BLaER1 treated with 17β-estradiol and CSF1 and Interleukin-3, amounts not matched to agents 10 nM and 100 nM (cell line): ENCODE data around the gene PLA2G12A.

ENCODE experiments used
- H3K27ac ChIP-seq, 11 experiments: shearing (Covaris generic); formaldehyde crosslinking; 2 replicates each; pipeline ENCODE4 v1.8.1; 2022
- H3K27me3 ChIP-seq, 11 experiments: shearing (Covaris generic); formaldehyde crosslinking; 2 replicates each; pipeline ENCODE4 v1.8.1; 2022
- H3K36me3 ChIP-seq, 11 experiments: shearing (Covaris generic); formaldehyde crosslinking; 2 replicates each; pipeline ENCODE4 v1.8.1; 2022
- H3K4me1 ChIP-seq, 10 experiments: shearing (Covaris generic); formaldehyde crosslinking; 2 replicates each; pipeline ENCODE4 v1.8.1; 2022
- H3K4me2 ChIP-seq, 11 experiments: shearing (Covaris generic); formaldehyde crosslinking; 2 replicates each; pipeline ENCODE4 v1.8.1; 2022
- H3K4me3 ChIP-seq, 10 experiments: shearing (Covaris generic); formaldehyde crosslinking; 2 replicates each; pipeline ENCODE4 v1.8.1; 2022
- H3K9ac ChIP-seq, 11 experiments: shearing (Covaris generic); formaldehyde crosslinking; 2 replicates each; pipeline ENCODE4 v1.8.1; 2022
- H3K9me3 ChIP-seq, 11 experiments: shearing (Covaris generic); formaldehyde crosslinking; replicated peaks in 1 of 11; 2 replicates each; pipeline ENCODE4 v1.8.1; 2022
- H4K20me1 ChIP-seq, 11 experiments: shearing (Covaris generic); formaldehyde crosslinking; 2 replicates each; pipeline ENCODE4 v1.8.1; 2022
- Cebpa-rat ChIP-seq, 11 experiments: shearing (Covaris generic); IDR thresholded peaks; 2 replicates each; pipeline ENCODE4 v1.8.1; 2022

Gene PLA2G12A

DNA sequence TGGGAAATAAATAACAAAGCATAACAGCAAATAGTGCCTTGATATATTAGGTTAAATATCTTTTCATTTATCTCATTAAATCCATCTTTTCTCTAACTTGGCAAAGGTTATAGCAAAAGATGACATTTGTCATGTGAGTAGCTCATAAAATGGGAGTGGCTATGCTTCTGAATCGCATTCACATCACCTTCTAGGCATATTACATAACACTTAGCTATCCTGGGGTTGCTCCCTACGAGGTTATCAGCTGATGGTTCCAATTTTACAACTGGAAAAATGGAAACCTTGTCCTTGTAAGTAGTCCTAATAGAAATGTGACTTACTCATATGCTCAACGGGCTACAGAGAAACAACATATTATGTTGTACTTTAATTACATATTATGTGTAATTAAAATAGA, 16.4 kb downstream of the PLA2G12A start:
- H3K27me3 ChIP-seq: no peaks in the 10 kb centered on the region
- H3K9me3 ChIP-seq: no peaks in the 10 kb centered on the region
- no peak for TF ChIP-seq Cebpa-rat (IDR thresholded peaks at IDR 0.05)
- H3K27ac ChIP-seq: no peak overlapping the region
- peaks cover 23 to 74% (median 43%) of the 10 kb centered on the region in 11 experiments; a peak in 21 of 22 replicates for H3K36me3 ChIP-seq
- no peaks in the 10 kb centered on the region for H4K20me1 ChIP-seq
- H3K9ac ChIP-seq: no peak overlapping the region
- no peak overlapping the region for H3K4me3 ChIP-seq
- no peaks in the 10 kb centered on the region for H3K4me1 ChIP-seq
- H3K4me2 ChIP-seq: no peak overlapping the region

DNA sequence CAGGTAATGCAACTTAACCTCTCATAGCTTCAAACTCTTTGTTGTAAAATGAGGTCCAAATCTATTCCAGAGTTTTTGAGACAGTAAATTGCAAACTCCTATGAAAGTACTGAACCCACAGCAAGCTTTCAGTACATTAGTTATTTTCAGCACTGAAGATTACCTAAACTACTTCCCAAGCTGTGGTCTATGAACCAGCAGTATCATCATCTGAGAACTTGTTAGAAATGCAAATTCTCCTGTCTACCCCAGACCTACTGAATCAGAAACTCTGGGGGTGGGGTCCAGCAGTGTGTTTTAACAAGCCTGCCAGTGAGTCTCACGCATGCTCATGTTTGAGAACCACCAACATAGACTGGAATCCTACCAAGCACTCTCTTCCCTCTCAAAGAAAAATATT, 20.9 kb downstream of the PLA2G12A start:
- peaks cover 12 to 36% (median 18%) of the 10 kb centered on the region in 11 experiments; a peak in 18 of 22 replicates for H3K36me3 ChIP-seq
- H3K9ac ChIP-seq: no peak overlapping the region
- H3K4me2 ChIP-seq: no peak overlapping the region
- H3K4me3 ChIP-seq: no peak overlapping the region
- H3K27me3 ChIP-seq: no peaks in the 10 kb centered on the region
- H3K27ac ChIP-seq: no peak overlapping the region
- no peaks in the 10 kb centered on the region for H3K9me3 ChIP-seq
- peaks cover under 1 to 7% (median 3%) of the 10 kb centered on the region in 10 experiments; a peak in 12 of 20 replicates for H3K4me1 ChIP-seq
- TF ChIP-seq Cebpa-rat (IDR thresholded peaks at IDR 0.05): no peak
- H4K20me1 ChIP-seq: no peaks in the 10 kb centered on the region

DNA sequence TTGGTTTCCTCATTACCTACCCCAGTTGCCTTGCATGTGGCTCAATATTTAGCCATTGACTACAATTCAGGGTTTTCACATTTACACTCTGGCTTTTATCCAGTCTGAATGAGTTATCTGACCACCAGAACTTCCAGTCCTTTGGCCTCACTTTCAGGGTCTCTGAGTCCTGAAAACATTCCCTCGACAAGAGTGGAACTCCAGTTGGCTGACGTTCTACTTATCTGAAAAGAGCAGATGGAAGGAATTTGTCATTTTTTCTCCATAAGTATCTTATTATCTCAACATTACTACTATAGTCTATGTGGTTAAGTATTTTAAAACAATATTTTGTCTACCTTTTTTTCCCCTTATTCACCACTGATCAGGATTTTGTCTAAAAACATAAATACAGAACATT, 21.4 kb downstream of the PLA2G12A start:
- Histone ChIP-seq H3K4me2 (no peak overlapping the region), H3K27ac (no peak overlapping the region), H3K27me3 (no peaks in the 10 kb centered on the region), H3K36me3 (peaks cover 7 to 30% (median 15%) of the 10 kb centered on the region in 11 experiments; a peak in 18 of 22 replicates), H3K4me1 (peaks cover 6 to 11% (median 8%) of the 10 kb centered on the region in 10 experiments; a peak in 13 of 20 replicates), H3K9ac (no peak overlapping the region), H3K9me3 (no peaks in the 10 kb centered on the region), H3K4me3 (no peak overlapping the region), H4K20me1 (no peaks in the 10 kb centered on the region)
- no peak for TF ChIP-seq Cebpa-rat (IDR thresholded peaks at IDR 0.05)

DNA sequence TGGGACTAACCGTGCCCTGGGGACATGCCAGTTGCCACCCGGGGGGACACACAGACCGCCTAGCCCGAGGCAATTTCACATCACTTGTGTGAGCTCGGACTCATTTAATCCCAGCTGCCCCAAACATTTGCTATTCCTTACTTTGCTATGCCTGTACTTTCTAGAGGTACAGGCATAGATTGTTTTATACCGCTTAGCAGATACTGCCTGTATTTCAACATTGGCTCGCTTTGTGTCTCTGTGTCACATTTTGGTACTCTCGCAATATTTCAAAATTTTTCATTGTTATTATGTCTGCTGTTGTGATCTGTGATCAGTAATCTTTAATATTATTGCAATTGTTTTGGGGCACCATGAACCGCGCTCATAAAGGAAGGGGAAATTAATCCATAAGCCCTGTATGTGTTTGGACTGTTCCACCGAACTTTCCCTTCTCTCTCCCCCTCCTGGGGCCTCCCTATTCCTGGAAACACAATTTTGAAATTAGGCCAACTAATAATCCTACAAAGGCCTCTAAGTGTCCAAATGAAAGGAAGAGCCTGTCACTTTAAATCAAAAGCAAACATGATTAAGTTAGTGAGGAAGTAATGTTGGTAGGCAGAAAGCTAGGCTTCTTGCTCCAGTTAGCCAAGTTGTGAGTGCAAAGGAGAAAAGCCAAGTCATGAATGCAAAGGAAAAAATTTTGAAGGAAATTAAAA, 26.1 kb downstream of the PLA2G12A start:
- Histone ChIP-seq H3K4me3 (peak overlapping the region; percentile 72 to 92 (median 78)), H3K4me2 (peak overlapping the region; percentile 74 to 95 (median 89)), H3K4me1 (peaks cover 18 to 25% (median 23%) of the 10 kb centered on the region in 10 experiments), H3K36me3 (peaks cover 0 to 13% (median 0%) of the 10 kb centered on the region in 11 experiments; a peak in 6 of 22 replicates), H3K9me3 (no peaks in the 10 kb centered on the region), H3K9ac (peak overlapping the region; percentile 77 to 88 (median 85)), H3K27me3 (no peaks in the 10 kb centered on the region), H3K27ac (peak overlapping the region; percentile 48 to 86 (median 80); a peak in 19 of 22 replicates), H4K20me1 (peaks cover 0 to 6% (median 0%) of the 10 kb centered on the region in 11 experiments; a peak in 2 of 22 replicates)
- no peak for TF ChIP-seq Cebpa-rat (IDR thresholded peaks at IDR 0.05)

DNA sequence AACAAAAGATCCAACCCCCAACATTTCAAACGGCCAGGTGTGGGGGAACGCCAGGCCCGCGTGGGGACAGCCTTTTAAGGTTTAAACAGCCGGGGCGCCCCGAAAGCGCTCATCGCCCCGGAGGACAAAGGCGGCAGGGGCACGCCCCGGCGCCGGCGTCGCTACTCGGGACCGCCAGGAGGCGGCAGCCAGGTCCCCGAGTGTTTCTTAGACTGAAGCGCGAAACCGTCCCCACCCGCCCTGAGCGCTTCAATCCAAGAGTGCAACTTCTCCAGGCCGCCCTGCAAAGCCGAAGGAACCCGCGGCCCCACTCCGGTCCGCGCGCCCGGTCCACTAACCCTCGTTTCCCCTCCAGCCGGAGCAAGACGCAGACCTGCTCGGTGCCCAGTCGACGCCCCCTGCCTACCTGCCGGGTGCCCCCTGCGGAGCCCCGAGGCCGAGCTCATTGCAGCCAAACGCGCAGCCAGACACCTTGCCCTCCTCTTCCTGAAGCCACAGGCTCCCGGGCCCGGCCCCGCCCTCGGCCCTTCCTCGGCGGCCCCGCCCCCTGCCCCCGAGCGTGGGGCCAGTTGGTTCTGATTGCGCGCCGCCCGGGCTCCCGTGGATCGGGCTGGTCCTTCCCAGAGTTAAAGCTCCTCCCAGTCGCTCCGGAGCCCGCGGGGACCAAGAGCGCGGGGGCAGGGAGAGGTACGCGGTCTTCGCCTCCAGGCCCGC, 26.8 kb downstream of the PLA2G12A start, which contains the start of gene CASP6:
Gene CASP6, minus strand, starts transcription at position 496 of the 714 bp plus-strand sequence. Its CDS starts 50 bp downstream, at position 446.
- H4K20me1 ChIP-seq: peaks cover 0 to 6% (median 0%) of the 10 kb centered on the region in 11 experiments; a peak in 2 of 22 replicates
- H3K36me3 ChIP-seq: peaks cover 0 to 12% (median 1%) of the 10 kb centered on the region in 11 experiments; a peak in 10 of 22 replicates
- peak within 1 kb of the TSS; percentile 48 to 86 (median 80); a peak in 21 of 22 replicates for H3K27ac ChIP-seq

DNA sequence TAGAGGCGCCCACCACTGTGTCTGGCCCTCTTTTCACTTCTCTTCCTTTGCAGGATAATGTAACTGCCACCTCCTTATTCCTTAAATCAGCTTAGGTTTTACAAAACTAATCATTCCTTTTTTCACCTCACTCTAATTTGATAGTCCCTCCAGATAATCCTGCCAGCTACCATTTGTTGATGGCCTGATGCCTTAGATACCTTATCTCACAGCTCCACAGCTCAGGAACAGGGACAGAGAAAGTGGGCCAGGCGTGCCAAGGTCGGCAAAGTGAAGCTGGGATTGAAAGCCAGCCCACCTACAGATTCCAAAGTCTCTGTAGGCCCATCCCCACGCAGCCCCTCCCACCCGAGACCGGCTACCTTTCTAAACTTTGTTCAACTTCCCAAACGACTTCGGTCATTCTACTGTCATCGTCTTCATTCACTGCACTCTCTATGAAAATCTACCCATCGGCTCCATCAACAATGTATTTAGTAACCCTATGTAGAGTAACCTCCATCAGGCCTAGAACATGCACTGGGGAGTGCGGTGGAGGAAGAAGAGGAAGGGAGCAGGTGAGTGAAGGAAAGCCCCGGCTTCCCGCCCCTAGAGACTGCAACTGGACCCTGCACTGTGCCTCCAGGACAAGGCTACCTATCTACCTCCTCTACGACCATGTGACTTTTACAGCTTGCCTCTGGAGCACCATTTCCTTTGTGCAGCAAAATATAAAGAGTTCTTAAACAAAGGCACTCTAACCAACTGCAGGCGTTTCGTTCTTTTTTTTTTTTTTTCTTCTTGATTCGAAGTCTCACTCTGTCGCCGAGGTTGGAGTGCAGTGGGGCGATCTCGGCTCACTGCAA, 28.1 kb downstream of the PLA2G12A start:
- H3K36me3 ChIP-seq: peaks cover 7 to 22% (median 14%) of the 10 kb centered on the region in 11 experiments; a peak in 20 of 22 replicates
- H3K4me2 ChIP-seq: peak overlapping the region; percentile 74 to 95 (median 89)
- peak overlapping the region; percentile 48 to 86 (median 80); a peak in 21 of 22 replicates for H3K27ac ChIP-seq
- no peaks in the 10 kb centered on the region for H3K27me3 ChIP-seq
- no peaks in the 10 kb centered on the region for H3K9me3 ChIP-seq
- peak overlapping the region; percentile 77 to 88 (median 85) for H3K9ac ChIP-seq
- no peak for TF ChIP-seq Cebpa-rat (IDR thresholded peaks at IDR 0.05)
- peaks cover 18 to 25% (median 23%) of the 10 kb centered on the region in 10 experiments for H3K4me1 ChIP-seq
- peaks cover 0 to 6% (median 0%) of the 10 kb centered on the region in 11 experiments; a peak in 2 of 22 replicates for H4K20me1 ChIP-seq
- H3K4me3 ChIP-seq: peak overlapping the region; percentile 72 to 92 (median 78)

More for the DNA sequence above, 26.8 kb downstream of the PLA2G12A start, which contains the start of gene CASP6:
- TF ChIP-seq Cebpa-rat (IDR thresholded peaks at IDR 0.05): no peak
- peak within 1 kb of the TSS; percentile 72 to 92 (median 78) for H3K4me3 ChIP-seq
- H3K9ac ChIP-seq: peak within 1 kb of the TSS; percentile 77 to 88 (median 85)
- H3K4me2 ChIP-seq: peak within 1 kb of the TSS; percentile 74 to 95 (median 89)
- no peaks in the 10 kb centered on the region for H3K27me3 ChIP-seq
- no peaks in the 10 kb centered on the region for H3K9me3 ChIP-seq
- peaks cover 18 to 25% (median 23%) of the 10 kb centered on the region in 10 experiments for H3K4me1 ChIP-seq

DNA sequence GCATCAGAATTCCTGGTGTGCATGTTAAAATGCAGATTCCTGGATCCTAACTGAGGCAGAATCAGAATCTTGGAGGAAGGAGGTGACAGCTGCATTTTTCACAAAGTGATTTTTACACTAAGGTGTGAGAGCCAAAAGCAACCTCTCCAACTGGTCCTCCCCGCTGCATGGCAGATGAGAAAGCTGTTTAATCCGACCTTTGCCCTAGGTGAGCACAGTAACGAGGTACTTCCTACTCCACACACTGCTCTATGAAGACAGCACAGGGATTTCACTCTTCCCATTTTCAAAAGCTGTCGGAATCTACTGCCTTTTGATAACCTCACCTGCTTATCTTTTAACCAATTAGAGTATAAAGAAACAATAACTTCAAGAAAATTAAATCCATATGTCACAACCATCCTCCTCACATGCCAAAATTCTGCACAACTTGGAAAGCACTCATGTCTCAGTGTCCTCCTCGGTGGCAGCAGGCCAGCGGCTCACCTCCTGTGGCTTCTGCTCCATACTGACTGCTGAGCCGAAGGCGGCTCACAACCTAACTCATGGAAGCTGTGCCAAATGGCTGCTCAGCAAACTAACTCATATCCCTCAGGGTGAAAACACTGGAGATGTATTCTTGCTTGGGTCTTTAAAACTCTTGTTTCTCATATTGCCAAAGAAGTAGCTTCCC, 30.2 kb downstream of the PLA2G12A start:
- H3K4me3 ChIP-seq: no peak overlapping the region
- H3K27ac ChIP-seq: no peak overlapping the region
- TF ChIP-seq Cebpa-rat (IDR thresholded peaks at IDR 0.05): no peak
- H4K20me1 ChIP-seq: peaks cover 0 to 6% (median 0%) of the 10 kb centered on the region in 11 experiments; a peak in 3 of 22 replicates
- H3K9ac ChIP-seq: no peak overlapping the region
- H3K4me1 ChIP-seq: peaks cover 18 to 25% (median 23%) of the 10 kb centered on the region in 10 experiments
- no peak overlapping the region for H3K4me2 ChIP-seq
- H3K36me3 ChIP-seq: peaks cover 7 to 40% (median 32%) of the 10 kb centered on the region in 11 experiments; a peak in 21 of 22 replicates
- H3K9me3 ChIP-seq: no peaks in the 10 kb centered on the region
- no peaks in the 10 kb centered on the region for H3K27me3 ChIP-seq

DNA sequence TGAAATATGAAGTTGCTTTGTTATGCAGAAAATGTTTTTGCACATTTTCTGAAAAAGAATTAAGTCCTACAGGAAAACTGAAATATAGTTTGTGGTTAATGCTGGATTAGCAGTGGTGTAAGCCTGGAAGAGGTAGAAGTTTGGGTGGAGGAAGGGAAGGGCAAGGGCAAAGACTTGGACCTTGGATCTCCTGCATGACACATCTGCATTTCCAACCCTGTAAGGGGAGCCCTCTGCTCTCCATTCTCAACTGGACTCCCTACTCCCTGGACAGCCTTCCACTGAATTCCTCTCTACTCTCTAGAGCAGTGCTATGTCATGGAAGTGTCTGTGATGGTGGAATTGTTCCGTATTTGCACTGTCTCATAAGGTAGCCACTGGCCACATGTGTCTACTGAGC, 31.2 kb downstream of the PLA2G12A start:
- H3K4me1 ChIP-seq: peaks cover 13 to 21% (median 16%) of the 10 kb centered on the region in 10 experiments
- H4K20me1 ChIP-seq: peaks cover 0 to 6% (median 0%) of the 10 kb centered on the region in 11 experiments; a peak in 3 of 22 replicates
- H3K27ac ChIP-seq: no peak overlapping the region
- no peak for TF ChIP-seq Cebpa-rat (IDR thresholded peaks at IDR 0.05)
- no peaks in the 10 kb centered on the region for H3K9me3 ChIP-seq
- no peak overlapping the region for H3K4me3 ChIP-seq
- peaks cover 7 to 50% (median 42%) of the 10 kb centered on the region in 11 experiments for H3K36me3 ChIP-seq
- H3K9ac ChIP-seq: no peak overlapping the region
- H3K27me3 ChIP-seq: no peaks in the 10 kb centered on the region
- no peak overlapping the region for H3K4me2 ChIP-seq
